Measurements from ENCODE around the gene EP400. TPM values are rescaled to one million over a fixed set of nuclear protein-coding genes. Genes with fewer than 3 reads are reported as not detected.
"Not testable (repeated sequence)": the region's sequence is repeated elsewhere in the genome, so short reads cannot be mapped to it uniquely, and the experiment has no call there.

EP400 gene
- total and polyA plus RNA-seq, 7 donors, result 8.0 to 24.5 (median 18.4) TPM

GRCh38 chr12:132079695-132080094 is 130.0 kb downstream of the EP400 start:
- Histone ChIP-seq H3K36me3 (ENCODE audit: insufficient read depth in 1 of 2, low read depth in 1 of 2) (peaks cover 0 to 55% of the 10 kb centered on the region in 2 donors), H3K27ac (no peak overlapping the region)
- no peak for TF ChIP-seq CTCF (IDR thresholded peaks at IDR 0.05)

GRCh38 chr12:132080515-132080914 is 130.8 kb downstream of the EP400 start:
- H3K27ac ChIP-seq; H3K4me1 ChIP-seq; H3K9me3 ChIP-seq; DNase-seq; intact Hi-C loops (cut with DNase I); ATAC-seq; H3K4me3 ChIP-seq; H3K27me3 ChIP-seq (ENCODE audit: insufficient read depth in 3 of 3, low read length in 2 of 3): not testable (repeated sequence)
- 59 to 64% (median 62%) methylated on average over 7 of the region's 7 CpGs for WGBS, 3 donors
- H3K36me3 ChIP-seq (ENCODE audit: insufficient read depth in 1 of 2, low read depth in 1 of 2), result peaks cover 0 to 46% of the 10 kb centered on the region in 2 donors

More at GRCh38 chr12:132079695-132080094, 130.0 kb downstream of the EP400 start:
- no peaks in the 10 kb centered on the region for H3K27me3 ChIP-seq (ENCODE audit: insufficient read depth in 3 of 3, low read length in 2 of 3)
- DNase-seq (no peak), ATAC-seq (no peak)
- no peak overlapping the region for H3K4me3 ChIP-seq
- intact Hi-C loops (cut with DNase I), result no loop called here
- no peaks in the 10 kb centered on the region for H3K9me3 ChIP-seq
- peaks cover 5% of the 10 kb centered on the region for H3K4me1 ChIP-seq
- 77 to 84% (median 81%) methylated on average over 12 of the region's 12 CpGs for WGBS, 3 donors

- DNase-seq (no peak), ATAC-seq (no peak)
- 69 to 77% (median 77%) methylated on average over 9 of the region's 9 CpGs for WGBS, 3 donors
- H3K4me1 ChIP-seq, result peaks cover 10% of the 10 kb centered on the region
- no peaks in the 10 kb centered on the region for H3K27me3 ChIP-seq (ENCODE audit: insufficient read depth in 3 of 3, low read length in 2 of 3)
- peaks cover 0 to 37% of the 10 kb centered on the region in 2 donors for H3K36me3 ChIP-seq (ENCODE audit: insufficient read depth in 1 of 2, low read depth in 1 of 2)
- H3K4me3 ChIP-seq, result no peak overlapping the region
- intact Hi-C loops (cut with DNase I), result no loop called here
- H3K9me3 ChIP-seq, result no peaks in the 10 kb centered on the region
- TF ChIP-seq CTCF (IDR thresholded peaks at IDR 0.05), result no peak
- H3K27ac ChIP-seq, result no peak overlapping the region
Observed at GRCh38 chr12:132081423-132081822, 131.7 kb downstream of the EP400 start.

GRCh38 chr12:132083614-132083940 is 133.8 kb downstream of the EP400 start:
- intact Hi-C loops (cut with DNase I), result no loop called here
- Histone ChIP-seq H3K9me3 (no peaks in the 10 kb centered on the region), H3K36me3 (ENCODE audit: insufficient read depth in 1 of 2, low read depth in 1 of 2) (peaks cover 0 to 16% of the 10 kb centered on the region in 2 donors), H3K4me1 (peaks cover 10% of the 10 kb centered on the region), H3K27ac (peak overlapping the region; percentile 65), H3K4me3 (peak overlapping the region; percentile 90), H3K27me3 (ENCODE audit: insufficient read depth in 3 of 3, low read length in 2 of 3) (no peaks in the 10 kb centered on the region)
- no peak for TF ChIP-seq CTCF (IDR thresholded peaks at IDR 0.05)
- DNase-seq (no peak), ATAC-seq (peak in 1 of 4 donors; percentile 1)
- 3 to 8% (median 7%) methylated on average over 8 of the region's 8 CpGs for WGBS, 3 donors

GRCh38 chr12:132083941-132084620 is 134.3 kb downstream of the EP400 start:
- Histone ChIP-seq H3K27ac (peak overlapping the region; percentile 95), H3K9me3 (no peaks in the 10 kb centered on the region), H3K4me3 (peak overlapping the region; percentile 90), H3K27me3 (ENCODE audit: insufficient read depth in 3 of 3, low read length in 2 of 3) (no peaks in the 10 kb centered on the region), H3K36me3 (ENCODE audit: insufficient read depth in 1 of 2, low read depth in 1 of 2) (peaks cover 0 to 11% of the 10 kb centered on the region in 2 donors), H3K4me1 (peaks cover 10% of the 10 kb centered on the region)
- no peak for TF ChIP-seq CTCF (IDR thresholded peaks at IDR 0.05)
- intact Hi-C loops (cut with DNase I), result no loop called here
- ATAC-seq, result peak; percentile 94 to 96 (median 94)
- DNase-seq, result peak; percentile 92 to 95
- 0 to 1% (median 0%) methylated on average over 52 to 84 of the region's 84 CpGs for WGBS, 3 donors
